GM21515 (cell line): Measurements from ENCODE around the gene SLIT3.
A peak's percentile ranks its signal among the peaks of the same experiment; 100 is the strongest.

ENCODE experiments used
- ATAC-seq: cut with Tn5 transposase; IDR thresholded peaks from one replicate; pipeline ENCODE4 v1.9.1; 2021; ENCODE audit not compliant: unreplicated experiment

The SLIT3 gene

GRCh38 chr5:168878135-168878745 lies 422.7 kb downstream of the SLIT3 start:
- no peak for ATAC-seq

- ATAC-seq, result no peak
These were observed 423.6 kb downstream of the SLIT3 start for GRCh38 chr5:168877132-168877892.

GRCh38 chr5:168876419-168876818 lies 424.5 kb downstream of the SLIT3 start:
- ATAC-seq, result no peak

- no peak for ATAC-seq
These were observed 425.1 kb downstream of the SLIT3 start for GRCh38 chr5:168875832-168876231.

- no peak for ATAC-seq
These were observed 426.1 kb downstream of the SLIT3 start for GRCh38 chr5:168874713-168875380.

- no peak for ATAC-seq
These were observed 428.7 kb downstream of the SLIT3 start for GRCh38 chr5:168872246-168872645.

- no peak for ATAC-seq
These were observed 430.0 kb downstream of the SLIT3 start for GRCh38 chr5:168870910-168871309.

- no peak for ATAC-seq
These were observed 431.2 kb downstream of the SLIT3 start for GRCh38 chr5:168869615-168870227.

- ATAC-seq, result no peak
These were observed 433.7 kb downstream of the SLIT3 start for GRCh38 chr5:168867241-168867640.

- ATAC-seq, result no peak
These were observed 435.0 kb downstream of the SLIT3 start for GRCh38 chr5:168865968-168866367.

- no peak for ATAC-seq
These were observed 437.9 kb downstream of the SLIT3 start for GRCh38 chr5:168863021-168863420.

GRCh38 chr5:168860503-168860902 lies 440.4 kb downstream of the SLIT3 start:
- ATAC-seq, result no peak

GRCh38 chr5:168860081-168860480 lies 440.9 kb downstream of the SLIT3 start:
- ATAC-seq, result no peak

- ATAC-seq, result no peak
These were observed 441.5 kb downstream of the SLIT3 start for GRCh38 chr5:168859471-168859870.

GRCh38 chr5:168858994-168859393 lies 441.9 kb downstream of the SLIT3 start:
- no peak for ATAC-seq

- ATAC-seq, result no peak
These were observed 442.6 kb downstream of the SLIT3 start for GRCh38 chr5:168858371-168858770.

GRCh38 chr5:168853972-168854371 lies 447.0 kb downstream of the SLIT3 start:
- no peak for ATAC-seq

- ATAC-seq, result no peak
These were observed 448.6 kb downstream of the SLIT3 start for GRCh38 chr5:168852329-168852728.

GRCh38 chr5:168851902-168852321 lies 449.0 kb downstream of the SLIT3 start:
- ATAC-seq, result peak; percentile 61

- ATAC-seq, result no peak
These were observed 450.3 kb downstream of the SLIT3 start for GRCh38 chr5:168850683-168851082.

- ATAC-seq, result no peak
These were observed 452.4 kb downstream of the SLIT3 start for GRCh38 chr5:168848569-168848968.
